AG09319 (cell line): ENCODE data around the gene BBS12.

Experiments
- DNase-seq: peaks from one replicate; pipeline ENCODE4 v3.0.0-alpha.2; 2010; ENCODE audit warnings: low read depth; ENCODE audit errors: extremely low read depth
- TF ChIP-seq, protein P1 (sequence below): IDR thresholded peaks from 2 replicates; pipeline ENCODE4 v1.5.1; 2011; ENCODE audit warnings: low read depth, mild to moderate bottlenecking, inconsistent platforms, low read length, moderate library complexity

The BBS12 gene

GRCh38 chr4:122732329-122733026, at the start of gene BBS12:
Gene BBS12 (plus strand): TSS chr4:122732704. CDS start chr4:122741893, 9,189 bp downstream.
- peak; percentile 99 for DNase-seq
- TF ChIP-seq, protein P1, sequence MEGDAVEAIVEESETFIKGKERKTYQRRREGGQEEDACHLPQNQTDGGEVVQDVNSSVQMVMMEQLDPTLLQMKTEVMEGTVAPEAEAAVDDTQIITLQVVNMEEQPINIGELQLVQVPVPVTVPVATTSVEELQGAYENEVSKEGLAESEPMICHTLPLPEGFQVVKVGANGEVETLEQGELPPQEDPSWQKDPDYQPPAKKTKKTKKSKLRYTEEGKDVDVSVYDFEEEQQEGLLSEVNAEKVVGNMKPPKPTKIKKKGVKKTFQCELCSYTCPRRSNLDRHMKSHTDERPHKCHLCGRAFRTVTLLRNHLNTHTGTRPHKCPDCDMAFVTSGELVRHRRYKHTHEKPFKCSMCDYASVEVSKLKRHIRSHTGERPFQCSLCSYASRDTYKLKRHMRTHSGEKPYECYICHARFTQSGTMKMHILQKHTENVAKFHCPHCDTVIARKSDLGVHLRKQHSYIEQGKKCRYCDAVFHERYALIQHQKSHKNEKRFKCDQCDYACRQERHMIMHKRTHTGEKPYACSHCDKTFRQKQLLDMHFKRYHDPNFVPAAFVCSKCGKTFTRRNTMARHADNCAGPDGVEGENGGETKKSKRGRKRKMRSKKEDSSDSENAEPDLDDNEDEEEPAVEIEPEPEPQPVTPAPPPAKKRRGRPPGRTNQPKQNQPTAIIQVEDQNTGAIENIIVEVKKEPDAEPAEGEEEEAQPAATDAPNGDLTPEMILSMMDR, result peak; percentile 68

DNA sequence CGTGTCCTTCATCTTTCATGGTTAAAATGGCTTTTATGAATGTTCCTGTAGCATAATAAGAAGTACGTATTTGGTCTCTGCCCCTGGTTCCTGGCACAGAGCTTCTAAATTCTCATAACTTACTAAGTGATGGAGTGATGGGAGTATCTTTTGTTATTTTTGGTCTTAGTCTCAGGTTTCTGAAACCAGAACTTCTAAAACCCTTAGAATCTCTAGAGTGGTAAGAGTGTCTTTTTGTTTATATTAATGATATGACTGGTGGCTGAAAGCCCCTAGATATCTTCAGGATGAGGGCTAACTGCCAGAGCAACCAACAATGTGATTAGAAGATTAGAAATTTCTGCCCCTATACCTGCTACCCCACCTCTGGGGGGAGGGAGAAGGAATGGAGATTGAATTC, 45.8 kb upstream of the BBS12 start:
- DNase-seq, result no peak
- TF ChIP-seq, protein P1, result no peak

GRCh38 chr4:122687531-122688061, 44.9 kb upstream of the BBS12 start:
- DNase-seq, result no peak
- TF ChIP-seq, protein P1, result no peak

DNA sequence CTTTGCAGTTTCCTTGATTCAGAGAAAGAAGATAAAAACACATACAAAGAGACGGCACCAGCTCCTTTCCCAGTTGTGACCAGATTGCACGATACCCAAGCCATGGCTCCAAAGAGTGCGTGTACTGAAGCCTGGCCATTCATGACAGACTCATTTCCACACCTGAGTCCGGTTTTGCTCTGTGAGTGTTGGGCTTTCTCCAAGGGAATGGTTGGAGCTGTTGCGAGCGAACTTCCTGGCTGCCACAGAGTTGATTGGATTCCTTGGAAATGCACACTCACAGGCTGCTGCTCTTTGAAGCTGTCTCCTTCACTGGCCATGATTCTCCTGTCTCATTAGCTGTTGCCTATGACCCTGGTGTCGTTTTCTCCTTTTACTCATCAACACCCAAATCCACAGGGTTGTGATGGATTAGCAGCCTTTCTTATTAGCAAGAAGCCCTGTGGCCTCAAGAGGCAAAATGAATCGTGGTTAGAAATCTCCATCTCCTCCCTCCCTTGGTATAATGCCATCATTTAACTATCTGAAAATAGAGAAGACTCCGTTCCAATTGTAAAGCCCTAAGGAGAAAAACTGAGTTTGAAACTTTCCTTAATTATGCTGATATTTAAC, 43.9 kb upstream of the BBS12 start:
- TF ChIP-seq, protein P1, result no peak
- DNase-seq, result no peak

- TF ChIP-seq, protein P1, result no peak
- no peak for DNase-seq
Observed at GRCh38 chr4:122689972-122690371, 42.5 kb upstream of the BBS12 start.

DNA sequence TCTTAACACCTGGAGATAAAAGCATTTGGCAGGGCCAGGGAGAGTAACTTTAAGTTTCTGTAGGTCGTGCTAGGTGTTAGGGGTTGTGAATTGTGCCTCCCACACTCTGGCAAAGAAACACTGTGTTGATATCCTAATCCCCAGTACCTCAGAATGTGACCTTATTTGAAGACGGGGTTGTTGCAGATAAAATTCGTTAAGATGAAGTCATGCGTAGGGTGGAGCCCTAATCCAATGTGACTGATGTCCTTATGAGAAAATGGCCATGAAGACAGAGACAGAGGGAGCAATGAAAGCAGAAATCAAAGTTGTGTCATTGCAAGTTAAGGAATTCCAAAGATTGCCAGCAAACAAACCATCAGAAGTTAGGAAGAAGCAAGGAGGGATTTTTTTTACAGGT, 40.5 kb upstream of the BBS12 start:
- DNase-seq, result no peak
- TF ChIP-seq, protein P1, result no peak
